HEK293 (cell line): ENCODE measurements around the gene SYNPR.

Experiments used
- CTCF ChIA-PET: fragments of 350-600 bp; formaldehyde crosslinking; extraction: SDS; loops from one replicate; lab custom pipeline; 2021; ENCODE audit warnings: antibody characterized with exemption; lab: Yijun Ruan, JAX
- POLR2A ChIA-PET: fragments of 300-600 bp; formaldehyde crosslinking; extraction: SDS; loops from one replicate; lab custom pipeline; 2020; ENCODE audit warnings: antibody characterized with exemption, inconsistent platforms; lab: Yijun Ruan, JAX
- H3K27ac ChIP-seq: fragments of 200-500 bp; sonication (Bioruptor generic); 2 replicates; pipeline ENCODE4 v1.5.1; 2014; ENCODE audit warnings: low read depth, low read length, control low read depth, inconsistent platforms; ENCODE audit errors: extremely low read depth
- H3K36me3 ChIP-seq, 2 experiments: fragments of 200-500 bp in 1 of 2; sonication (Bioruptor generic) in 1 of 2; 1 replicate in 1 of 2; 2 replicates in 1 of 2; pipeline ENCODE4 v1.5.1; 2014 to 2017; ENCODE audit warnings: inconsistent platforms in 2 of 2, low read length in 2 of 2; ENCODE audit not compliant: control insufficient read depth in 2 of 2, insufficient read depth in 1 of 2
- H3K4me1 ChIP-seq: fragments of 200-500 bp; sonication (Bioruptor generic); 2 replicates; pipeline ENCODE4 v1.5.1; 2014; ENCODE audit warnings: mild to moderate bottlenecking, low read length, inconsistent platforms; ENCODE audit not compliant: control insufficient read depth, insufficient read depth
- H3K4me3 ChIP-seq: 2 replicates; pipeline ENCODE4 v1.5.1; 2011; ENCODE audit warnings: low read depth, mild to moderate bottlenecking, control low read depth, low read length, moderate library complexity
- H3K9me3 ChIP-seq: fragments of 200-500 bp; sonication (Bioruptor generic); 2 replicates; pipeline ENCODE4 v1.5.1; 2014; ENCODE audit warnings: low read depth, low read length, inconsistent platforms; ENCODE audit not compliant: control insufficient read depth, insufficient read depth
- ATF2 ChIP-seq: fragments of 450-650 bp; formaldehyde crosslinking; IDR thresholded peaks from 2 replicates; pipeline ENCODE4 v1.5.1; 2016; ENCODE audit warnings: missing biosample characterization, missing genetic modification characterization, low read depth
- BCL11A ChIP-seq: fragments of 450-650 bp; formaldehyde crosslinking; IDR thresholded peaks from 2 replicates; pipeline ENCODE4 v1.5.1; 2016; ENCODE audit warnings: low read depth, missing biosample characterization, missing genetic modification characterization
- GFI1B ChIP-seq: fragments of 450-650 bp; formaldehyde crosslinking; IDR thresholded peaks from 2 replicates; pipeline ENCODE4 v1.5.1; 2016; ENCODE audit warnings: missing biosample characterization, missing genetic modification characterization
- GLIS1 ChIP-seq: fragments of 450-650 bp; formaldehyde crosslinking; IDR thresholded peaks from 2 replicates; pipeline ENCODE4 v1.5.1; 2016; ENCODE audit warnings: missing biosample characterization, missing genetic modification characterization
- IKZF3 ChIP-seq: fragments of 450-650 bp; IDR thresholded peaks from 2 replicates; pipeline ENCODE4 v1.5.0; 2018; ENCODE audit warnings: missing biosample characterization, mild to moderate bottlenecking, missing genetic modification characterization, moderate library complexity
- MZF1 ChIP-seq: fragments of 450-650 bp; formaldehyde crosslinking; IDR thresholded peaks from 2 replicates; pipeline ENCODE4 v1.5.1; 2017; ENCODE audit warnings: missing biosample characterization, missing genetic modification characterization, borderline replicate concordance
- SP3 ChIP-seq: fragments of 450-650 bp; formaldehyde crosslinking; IDR thresholded peaks from 2 replicates; pipeline ENCODE4 v1.5.1; 2016; ENCODE audit warnings: missing biosample characterization, missing genetic modification characterization
- YY2 ChIP-seq: fragments of 450-650 bp; formaldehyde crosslinking; IDR thresholded peaks from 2 replicates; pipeline ENCODE4 v1.5.1; 2016; ENCODE audit warnings: missing biosample characterization, missing genetic modification characterization
- ZFP41 ChIP-seq: fragments of 450-650 bp; formaldehyde crosslinking; IDR thresholded peaks from 2 replicates; pipeline ENCODE4 v1.5.1; 2016; ENCODE audit warnings: missing biosample characterization, missing genetic modification characterization, borderline replicate concordance
- ZNF10 ChIP-seq: fragments of 450-650 bp; formaldehyde crosslinking; IDR thresholded peaks from 2 replicates; pipeline ENCODE4 v1.5.1; 2017; ENCODE audit warnings: missing biosample characterization, missing genetic modification characterization
- ZNF138 ChIP-seq: fragments of 450-650 bp; formaldehyde crosslinking; IDR thresholded peaks from 2 replicates; pipeline ENCODE4 v1.5.1; 2016; ENCODE audit warnings: missing biosample characterization, missing genetic modification characterization, borderline replicate concordance
- ZNF202 ChIP-seq: fragments of 450-650 bp; formaldehyde crosslinking; IDR thresholded peaks from 2 replicates; pipeline ENCODE4 v1.5.1; 2016; ENCODE audit warnings: missing biosample characterization, missing genetic modification characterization, borderline replicate concordance
- ZNF23 ChIP-seq: fragments of 450-650 bp; formaldehyde crosslinking; IDR thresholded peaks from 2 replicates; pipeline ENCODE4 v1.5.1; 2016; ENCODE audit warnings: missing biosample characterization, missing genetic modification characterization, borderline replicate concordance
- ZNF37A ChIP-seq: fragments of 450-650 bp; IDR thresholded peaks from 2 replicates; pipeline ENCODE4 v1.5.1; 2018; ENCODE audit warnings: missing biosample characterization, missing genetic modification characterization
- ZNF391 ChIP-seq: fragments of 450-650 bp; formaldehyde crosslinking; IDR thresholded peaks from 2 replicates; pipeline ENCODE4 v1.5.1; 2016; ENCODE audit warnings: low read depth, missing biosample characterization, missing genetic modification characterization, borderline replicate concordance
- ZNF514 ChIP-seq: fragments of 450-650 bp; formaldehyde crosslinking; IDR thresholded peaks from 2 replicates; pipeline ENCODE4 v1.5.1; 2016; ENCODE audit warnings: missing biosample characterization, missing genetic modification characterization
- ZNF561 ChIP-seq: fragments of 450-650 bp; IDR thresholded peaks from 2 replicates; pipeline ENCODE4 v1.5.1; 2018; ENCODE audit warnings: missing biosample characterization, missing genetic modification characterization, borderline replicate concordance
- ZNF629 ChIP-seq: fragments of 450-650 bp; formaldehyde crosslinking; IDR thresholded peaks from 2 replicates; pipeline ENCODE4 v1.5.1; 2017; ENCODE audit warnings: missing biosample characterization, missing genetic modification characterization
- ZNF791 ChIP-seq: fragments of 450-650 bp; formaldehyde crosslinking; IDR thresholded peaks from 2 replicates; pipeline ENCODE4 v1.5.1; 2016; ENCODE audit warnings: missing biosample characterization, missing genetic modification characterization
- ZSCAN16 ChIP-seq: fragments of 450-650 bp; formaldehyde crosslinking; IDR thresholded peaks from 2 replicates; pipeline ENCODE4 v1.5.1; 2016; ENCODE audit warnings: missing biosample characterization, missing genetic modification characterization
- ZSCAN4 ChIP-seq: fragments of 450-650 bp; formaldehyde crosslinking; IDR thresholded peaks from 2 replicates; pipeline ENCODE4 v1.5.1; 2017; ENCODE audit warnings: missing biosample characterization, missing genetic modification characterization
- ZXDB ChIP-seq: fragments of 450-650 bp; formaldehyde crosslinking; IDR thresholded peaks from 2 replicates; pipeline ENCODE4 v1.5.1; 2016; ENCODE audit warnings: missing biosample characterization, missing genetic modification characterization
- TF ChIP-seq, protein P1 (sequence below): fragments of 450-650 bp; formaldehyde crosslinking; IDR thresholded peaks from 2 replicates; pipeline ENCODE4 v1.5.1; 2017; ENCODE audit warnings: missing biosample characterization, missing genetic modification characterization
- TF ChIP-seq, protein P2 (sequence below): fragments of 450-650 bp; formaldehyde crosslinking; IDR thresholded peaks from 2 replicates; pipeline ENCODE4 v1.5.1; 2017; ENCODE audit warnings: missing biosample characterization, missing genetic modification characterization
- TF ChIP-seq, protein P3 (sequence below): fragments of 450-650 bp; formaldehyde crosslinking; IDR thresholded peaks from 2 replicates; pipeline ENCODE4 v1.5.1; 2016; ENCODE audit warnings: missing biosample characterization, missing genetic modification characterization

The SYNPR gene

GRCh38 chr3:63557912-63558311, 279.8 kb downstream of the SYNPR start:
- TF ChIP-seq ZNF791 (tag by site-specific recombination) (no peak), YY2 (tag by site-specific recombination) (no peak), ZNF629 (no peak), GFI1B (tag by site-specific recombination) (no peak), ZNF23 (tag by site-specific recombination) (no peak), MZF1 (no peak), ZNF391 (tag by site-specific recombination) (no peak), ZFP41 (tag by site-specific recombination) (no peak), ZNF138 (tag by site-specific recombination) (no peak)
- TF ChIP-seq, protein P1, sequence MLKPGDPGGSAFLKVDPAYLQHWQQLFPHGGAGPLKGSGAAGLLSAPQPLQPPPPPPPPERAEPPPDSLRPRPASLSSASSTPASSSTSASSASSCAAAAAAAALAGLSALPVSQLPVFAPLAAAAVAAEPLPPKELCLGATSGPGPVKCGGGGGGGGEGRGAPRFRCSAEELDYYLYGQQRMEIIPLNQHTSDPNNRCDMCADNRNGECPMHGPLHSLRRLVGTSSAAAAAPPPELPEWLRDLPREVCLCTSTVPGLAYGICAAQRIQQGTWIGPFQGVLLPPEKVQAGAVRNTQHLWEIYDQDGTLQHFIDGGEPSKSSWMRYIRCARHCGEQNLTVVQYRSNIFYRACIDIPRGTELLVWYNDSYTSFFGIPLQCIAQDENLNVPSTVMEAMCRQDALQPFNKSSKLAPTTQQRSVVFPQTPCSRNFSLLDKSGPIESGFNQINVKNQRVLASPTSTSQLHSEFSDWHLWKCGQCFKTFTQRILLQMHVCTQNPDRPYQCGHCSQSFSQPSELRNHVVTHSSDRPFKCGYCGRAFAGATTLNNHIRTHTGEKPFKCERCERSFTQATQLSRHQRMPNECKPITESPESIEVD = no peak
- TF ChIP-seq, protein P2, sequence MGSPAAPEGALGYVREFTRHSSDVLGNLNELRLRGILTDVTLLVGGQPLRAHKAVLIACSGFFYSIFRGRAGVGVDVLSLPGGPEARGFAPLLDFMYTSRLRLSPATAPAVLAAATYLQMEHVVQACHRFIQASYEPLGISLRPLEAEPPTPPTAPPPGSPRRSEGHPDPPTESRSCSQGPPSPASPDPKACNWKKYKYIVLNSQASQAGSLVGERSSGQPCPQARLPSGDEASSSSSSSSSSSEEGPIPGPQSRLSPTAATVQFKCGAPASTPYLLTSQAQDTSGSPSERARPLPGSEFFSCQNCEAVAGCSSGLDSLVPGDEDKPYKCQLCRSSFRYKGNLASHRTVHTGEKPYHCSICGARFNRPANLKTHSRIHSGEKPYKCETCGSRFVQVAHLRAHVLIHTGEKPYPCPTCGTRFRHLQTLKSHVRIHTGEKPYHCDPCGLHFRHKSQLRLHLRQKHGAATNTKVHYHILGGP (tag by site-specific recombination) = no peak
- TF ChIP-seq, protein P3, sequence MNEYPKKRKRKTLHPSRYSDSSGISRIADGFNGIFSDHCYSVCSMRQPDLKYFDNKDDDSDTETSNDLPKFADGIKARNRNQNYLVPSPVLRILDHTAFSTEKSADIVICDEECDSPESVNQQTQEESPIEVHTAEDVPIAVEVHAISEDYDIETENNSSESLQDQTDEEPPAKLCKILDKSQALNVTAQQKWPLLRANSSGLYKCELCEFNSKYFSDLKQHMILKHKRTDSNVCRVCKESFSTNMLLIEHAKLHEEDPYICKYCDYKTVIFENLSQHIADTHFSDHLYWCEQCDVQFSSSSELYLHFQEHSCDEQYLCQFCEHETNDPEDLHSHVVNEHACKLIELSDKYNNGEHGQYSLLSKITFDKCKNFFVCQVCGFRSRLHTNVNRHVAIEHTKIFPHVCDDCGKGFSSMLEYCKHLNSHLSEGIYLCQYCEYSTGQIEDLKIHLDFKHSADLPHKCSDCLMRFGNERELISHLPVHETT (tag by site-specific recombination) = no peak
- Histone ChIP-seq H3K9me3 (no peaks in the 10 kb centered on the region), H3K36me3 (no peaks in the 10 kb centered on the region), H3K4me1 (no peaks in the 10 kb centered on the region), H3K4me3 (no peak overlapping the region), H3K27ac (no peak overlapping the region)
- ChIA-PET POLR2A (no interaction called here), CTCF (interaction anchor here (0.7 kb wide), 2 partner anchors 53 to 84 kb away, joined by 3 read pairs; no protein-coding TSS in a partner anchor)

DNA sequence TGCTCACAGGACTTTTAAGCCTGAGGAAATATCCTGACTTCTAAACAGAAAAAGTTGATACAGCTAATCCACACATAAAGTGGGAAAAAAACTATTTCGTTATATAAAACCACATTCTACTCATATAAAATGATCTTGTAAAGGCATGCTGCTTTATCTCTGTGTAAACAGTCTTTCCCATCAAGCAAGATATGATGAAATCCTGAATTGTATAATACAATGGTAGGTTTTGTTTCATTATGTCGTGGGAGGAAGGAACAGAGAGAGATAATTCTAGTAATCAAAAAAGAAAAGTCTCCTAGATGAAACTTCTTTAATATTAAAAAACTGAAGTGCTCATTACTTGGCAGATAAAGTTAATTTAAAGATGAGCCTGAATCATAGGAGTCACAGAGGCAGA, 281.8 kb downstream of the SYNPR start:
- H3K36me3 ChIP-seq = no peaks in the 10 kb centered on the region
- ChIA-PET POLR2A (no interaction called here), CTCF (no interaction called here)
- TF ChIP-seq ZNF37A (tag by site-specific recombination) (no peak), ZNF514 (no peak), BCL11A (tag by site-specific recombination) (no peak), ZSCAN16 (no peak), ATF2 (tag by site-specific recombination) (no peak), ZXDB (no peak), ZSCAN4 (tag by site-specific recombination) (no peak), GLIS1 (tag by site-specific recombination) (no peak), SP3 (no peak), ZNF561 (tag by site-specific recombination) (no peak), IKZF3 (tag by site-specific recombination) (no peak), ZNF202 (tag by site-specific recombination) (no peak), ZNF10 (tag by site-specific recombination) (no peak)
- H3K9me3 ChIP-seq = no peaks in the 10 kb centered on the region
- H3K27ac ChIP-seq = no peak overlapping the region
- no peaks in the 10 kb centered on the region for H3K4me1 ChIP-seq
- H3K4me3 ChIP-seq = no peak overlapping the region
